WTC11 (cell line): ENCODE results near the gene PCGF3. TPM values are rescaled to one million over a fixed set of nuclear protein-coding genes. Genes with fewer than 3 reads are reported as not detected.
A peak's percentile ranks its signal among the peaks of the same experiment; 100 is the strongest.

Source experiments
- ATAC-seq: fragments of 200-7000 bp; cut with Tn5 transposase; 2 replicates; pipeline ENCODE4 v1.10.0; 2021; ENCODE audit warnings: mild to moderate bottlenecking, moderate library complexity
- CTCF ChIA-PET: fragments of 300-600 bp; sonication (Branson Sonifier 250); formaldehyde crosslinking; loops from one replicate; lab custom pipeline; 2021; ENCODE audit warnings: antibody characterized with exemption; lab: Charles Lee
- POLR2A ChIA-PET: fragments of 350-600 bp; sonication (Branson Sonifier 250); formaldehyde crosslinking; loops from one replicate; lab custom pipeline; 2021; ENCODE audit warnings: antibody characterized with exemption; lab: Charles Lee
- DNase-seq: peaks from one replicate; pipeline ENCODE4 v3.0.0; 2021; ENCODE audit warnings: low spot score
- H3K27ac Mint-ChIP-seq: 2 replicates; pipeline ENCODE4 v1.8.0; 2021; ENCODE audit warnings: mixed read lengths
- H3K27me3 Mint-ChIP-seq: 2 replicates; pipeline ENCODE4 v1.8.0; 2021; ENCODE audit warnings: low read depth, mild to moderate bottlenecking, moderate library complexity, mixed read lengths
- H3K36me3 Mint-ChIP-seq: 2 replicates; pipeline ENCODE4 v1.8.0; 2021; ENCODE audit warnings: mixed read lengths
- H3K4me1 Mint-ChIP-seq: 2 replicates; pipeline ENCODE4 v1.8.0; 2022; ENCODE audit warnings: mixed read lengths
- H3K4me3 Mint-ChIP-seq: 2 replicates; pipeline ENCODE4 v1.8.0; 2021; ENCODE audit warnings: mild to moderate bottlenecking, moderate library complexity, mixed read lengths
- H3K9me3 Mint-ChIP-seq: 2 replicates; pipeline ENCODE4 v1.8.0; 2021; ENCODE audit warnings: mixed read lengths
- CDX4 ChIP-seq: fragments of 250-450 bp; sonication (Bioruptor Pico); IDR thresholded peaks from 2 replicates; pipeline ENCODE4 v1.9.0; 2021; ENCODE audit warnings: moderate library complexity, mild to moderate bottlenecking, inconsistent platforms, borderline replicate concordance
- CREB1 ChIP-seq: sonication (generic); formaldehyde crosslinking; IDR thresholded peaks from 2 replicates; pipeline ENCODE4 v1.8.0; 2023; ENCODE audit warnings: mild to moderate bottlenecking, missing genetic modification reagents
- EMX1 ChIP-seq: fragments of 250-450 bp; sonication (Bioruptor Pico); IDR thresholded peaks from 2 replicates; pipeline ENCODE4 v1.8.0; 2021; ENCODE audit warnings: mild to moderate bottlenecking
- FOXP1 ChIP-seq: sonication (generic); formaldehyde crosslinking; IDR thresholded peaks from 2 replicates; pipeline ENCODE4 v1.8.0; 2022; ENCODE audit warnings: missing genetic modification reagents, mild to moderate bottlenecking, moderate library complexity, borderline replicate concordance
- GABPB1 ChIP-seq: sonication (generic); formaldehyde crosslinking; IDR thresholded peaks from 2 replicates; pipeline ENCODE4 v1.8.1; 2023; ENCODE audit warnings: mild to moderate bottlenecking, missing genetic modification reagents
- HMGA2 ChIP-seq: fragments of 250-450 bp; sonication (Bioruptor Pico); IDR thresholded peaks from 2 replicates; pipeline ENCODE4 v1.4.0; 2021; ENCODE audit warnings: mild to moderate bottlenecking, moderate library complexity
- JUN ChIP-seq: sonication (generic); formaldehyde crosslinking; IDR thresholded peaks from 2 replicates; pipeline ENCODE4 v1.8.0; 2023; ENCODE audit warnings: mild to moderate bottlenecking, missing genetic modification reagents
- NFYB ChIP-seq: sonication (generic); formaldehyde crosslinking; conservative IDR thresholded peaks from 2 replicates; pipeline ENCODE4 v1.8.0; 2022; ENCODE audit warnings: low read depth, missing genetic modification reagents
- NR1H2 ChIP-seq: sonication (generic); formaldehyde crosslinking; IDR thresholded peaks from 2 replicates; pipeline ENCODE4 v1.9.0; 2021; ENCODE audit warnings: mild to moderate bottlenecking, moderate library complexity, missing genetic modification reagents
- PRRX2 ChIP-seq: fragments of 250-450 bp; sonication (Bioruptor Pico); IDR thresholded peaks from 2 replicates; pipeline ENCODE4 v1.8.0; 2021; ENCODE audit warnings: mild to moderate bottlenecking
- SMAD3 ChIP-seq: sonication (generic); formaldehyde crosslinking; IDR thresholded peaks from 2 replicates; pipeline ENCODE4 v1.8.0; 2022; ENCODE audit warnings: missing genetic modification reagents, mild to moderate bottlenecking, borderline replicate concordance
- TCF7 ChIP-seq: sonication (generic); formaldehyde crosslinking; IDR thresholded peaks from 2 replicates; pipeline ENCODE4 v1.8.0; 2022; ENCODE audit warnings: mild to moderate bottlenecking, low read depth, missing genetic modification reagents, moderate library complexity
- TEAD1 ChIP-seq: sonication (generic); formaldehyde crosslinking; IDR thresholded peaks from 2 replicates; pipeline ENCODE4 v1.8.0; 2022; ENCODE audit warnings: mild to moderate bottlenecking, missing genetic modification reagents
- USF1 ChIP-seq: sonication (generic); formaldehyde crosslinking; IDR thresholded peaks from 2 replicates; pipeline ENCODE4 v1.8.0; 2022; ENCODE audit warnings: mild to moderate bottlenecking, missing genetic modification reagents
- ZMAT4 ChIP-seq: fragments of 250-450 bp; sonication (Bioruptor Pico); IDR thresholded peaks from 2 replicates; pipeline ENCODE4 v1.9.0; 2021; ENCODE audit warnings: mild to moderate bottlenecking
- ZNF396 ChIP-seq: fragments of 250-450 bp; sonication (Bioruptor Pico); IDR thresholded peaks from 2 replicates; pipeline ENCODE4 v1.8.0; 2021; ENCODE audit warnings: mild to moderate bottlenecking, moderate library complexity, borderline replicate concordance
- ZNF532 ChIP-seq: fragments of 250-450 bp; sonication (Bioruptor Pico); IDR thresholded peaks from 2 replicates; pipeline ENCODE4 v1.9.0; 2021; ENCODE audit warnings: mild to moderate bottlenecking, borderline replicate concordance
- total RNA-seq: library from RNA; stranded (reverse); gene quantifications from 3 replicates; pipeline ENCODE4 v1.2.3, GENCODE V29; 2021
- TF ChIP-seq, protein P1 (sequence below): sonication (generic); formaldehyde crosslinking; IDR thresholded peaks from 2 replicates; pipeline ENCODE4 v1.8.1; 2022; ENCODE audit warnings: low read depth, missing genetic modification reagents, borderline replicate concordance

The PCGF3 gene
- total RNA-seq, 1 experiment from 2014 or later, result 65.7 TPM

- no peak for TF ChIP-seq ZNF532 (CRISPR knock-in tag)
- TF ChIP-seq ZMAT4, result no peak
These were observed 18.3 kb downstream of the PCGF3 start (continued) for GRCh38 chr4:723751-724530.

DNA sequence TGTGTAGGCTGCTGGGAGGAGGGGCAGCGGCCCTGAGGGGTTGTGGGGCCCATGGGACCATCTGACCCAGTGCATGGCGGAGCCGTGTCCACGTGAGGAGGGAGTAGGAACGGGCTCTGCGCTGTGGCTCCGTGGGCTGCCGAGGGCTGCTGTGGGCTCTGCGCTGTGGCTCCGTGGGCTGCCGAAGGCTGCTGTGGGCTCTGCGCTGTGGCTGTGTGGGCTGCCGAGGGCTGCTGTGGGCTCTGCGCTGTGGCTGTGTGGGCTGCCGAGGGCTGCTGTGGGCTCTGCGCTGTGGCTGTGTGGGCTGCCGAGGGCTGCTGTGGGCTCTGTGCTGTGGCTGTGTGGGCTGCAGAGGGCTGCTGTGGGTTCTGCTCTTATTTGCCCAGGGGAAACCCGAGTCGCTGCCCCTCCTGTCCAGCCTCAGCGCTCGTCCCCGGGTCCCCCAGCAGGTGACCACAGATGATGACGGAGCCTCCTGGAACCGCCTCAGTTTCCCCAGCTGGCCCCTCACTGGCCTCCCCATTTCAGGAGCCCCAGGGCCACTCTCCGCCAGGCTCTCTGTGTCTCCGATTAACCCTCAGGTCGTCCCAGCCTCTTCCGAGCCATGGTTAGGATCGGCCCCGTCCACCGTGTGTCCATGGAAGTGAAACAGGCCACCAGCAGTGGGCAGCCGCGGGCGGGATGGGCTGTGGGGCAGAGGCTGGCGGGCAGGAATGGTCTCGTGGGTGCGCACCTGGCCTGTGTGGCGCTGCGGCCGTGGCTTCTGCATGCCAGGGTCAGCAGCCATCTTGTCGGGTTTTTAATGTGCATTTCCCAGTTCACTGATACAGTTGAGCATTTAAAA lies 20.0 kb downstream of the PCGF3 start:
- DNase-seq (no peak), ATAC-seq (no peak)
- H3K36me3 Mint-ChIP-seq, result peaks cover 15% of the 10 kb centered on the region
- ChIA-PET POLR2A (no interaction called here), CTCF (interaction anchor here (2.3 to 2.6 kb wide), 2 partner anchors 16 to 41 kb away, joined by 13 read pairs; no protein-coding TSS in a partner anchor)
- no peak overlapping the region for H3K4me3 Mint-ChIP-seq
- no peaks in the 10 kb centered on the region for H3K9me3 Mint-ChIP-seq
- peaks cover 2% of the 10 kb centered on the region; the same call in 1 of the 2 replicates for H3K4me1 Mint-ChIP-seq
- H3K27me3 Mint-ChIP-seq, result no peaks in the 10 kb centered on the region
- H3K27ac Mint-ChIP-seq, result peak overlapping the region; percentile 55; the same call in 1 of the 2 replicates
- TF ChIP-seq EMX1 (CRISPR knock-in tag) (no peak), GABPB1 (CRISPR knock-in tag) (no peak), ZNF532 (CRISPR knock-in tag) (no peak), SMAD3 (no peak), CREB1 (CRISPR knock-in tag) (no peak), USF1 (CRISPR knock-in tag) (no peak), TEAD1 (CRISPR knock-in tag) (no peak), NR1H2 (no peak), JUN (CRISPR knock-in tag) (no peak), NFYB (CRISPR knock-in tag) (no peak), FOXP1 (CRISPR knock-in tag) (no peak), CDX4 (CRISPR knock-in tag) (no peak), ZNF396 (no peak), PRRX2 (no peak), TCF7 (CRISPR knock-in tag) (no peak), HMGA2 (CRISPR knock-in tag) (no peak)
- TF ChIP-seq, protein P1, sequence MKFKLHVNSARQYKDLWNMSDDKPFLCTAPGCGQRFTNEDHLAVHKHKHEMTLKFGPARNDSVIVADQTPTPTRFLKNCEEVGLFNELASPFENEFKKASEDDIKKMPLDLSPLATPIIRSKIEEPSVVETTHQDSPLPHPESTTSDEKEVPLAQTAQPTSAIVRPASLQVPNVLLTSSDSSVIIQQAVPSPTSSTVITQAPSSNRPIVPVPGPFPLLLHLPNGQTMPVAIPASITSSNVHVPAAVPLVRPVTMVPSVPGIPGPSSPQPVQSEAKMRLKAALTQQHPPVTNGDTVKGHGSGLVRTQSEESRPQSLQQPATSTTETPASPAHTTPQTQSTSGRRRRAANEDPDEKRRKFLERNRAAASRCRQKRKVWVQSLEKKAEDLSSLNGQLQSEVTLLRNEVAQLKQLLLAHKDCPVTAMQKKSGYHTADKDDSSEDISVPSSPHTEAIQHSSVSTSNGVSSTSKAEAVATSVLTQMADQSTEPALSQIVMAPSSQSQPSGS (CRISPR knock-in tag), result no peak
